Measurements from ENCODE around the gene CCDC169.
A peak's percentile ranks its signal among the peaks of the same experiment; 100 is the strongest.

DNA sequence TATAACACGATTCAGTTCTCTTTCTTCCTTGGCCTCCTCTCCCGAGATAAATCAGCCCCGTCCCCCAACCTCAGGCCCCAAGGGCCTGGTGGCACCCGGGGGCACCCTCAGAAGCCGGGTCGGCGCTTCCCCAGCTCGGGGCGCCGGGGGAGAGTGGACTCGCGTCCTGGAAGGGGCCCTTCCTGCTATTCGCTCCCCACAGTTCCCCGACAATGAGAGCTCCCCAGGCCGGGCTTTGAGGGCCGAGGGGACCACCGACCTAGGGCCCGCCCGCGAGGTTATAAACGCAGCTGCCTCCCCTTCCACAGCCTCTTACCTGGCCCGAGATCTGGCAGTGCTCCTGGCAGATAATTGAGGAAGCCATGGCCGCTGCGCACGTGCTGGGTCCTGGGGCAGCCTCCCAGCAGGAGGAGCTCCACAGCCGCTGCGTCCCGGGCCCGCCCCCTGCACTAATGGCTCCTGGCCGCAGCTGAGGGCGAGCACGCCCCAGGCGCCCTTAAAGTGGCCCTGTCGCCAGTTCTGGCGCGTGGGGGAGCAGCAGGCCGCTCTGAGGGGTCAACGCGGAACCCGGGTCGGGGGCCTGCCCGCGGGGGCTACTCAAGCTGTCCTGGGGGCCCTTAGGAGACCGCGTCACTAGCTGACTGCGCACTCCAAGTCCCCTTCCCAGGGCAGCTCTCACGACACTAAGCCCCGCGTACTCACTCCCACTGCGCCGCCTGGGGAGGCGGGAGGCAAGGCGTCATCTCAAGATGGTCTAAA lies 83.3 kb downstream of the CCDC169 start, which contains the start of gene SOHLH2:
- TF ChIP-seq, protein P1, sequence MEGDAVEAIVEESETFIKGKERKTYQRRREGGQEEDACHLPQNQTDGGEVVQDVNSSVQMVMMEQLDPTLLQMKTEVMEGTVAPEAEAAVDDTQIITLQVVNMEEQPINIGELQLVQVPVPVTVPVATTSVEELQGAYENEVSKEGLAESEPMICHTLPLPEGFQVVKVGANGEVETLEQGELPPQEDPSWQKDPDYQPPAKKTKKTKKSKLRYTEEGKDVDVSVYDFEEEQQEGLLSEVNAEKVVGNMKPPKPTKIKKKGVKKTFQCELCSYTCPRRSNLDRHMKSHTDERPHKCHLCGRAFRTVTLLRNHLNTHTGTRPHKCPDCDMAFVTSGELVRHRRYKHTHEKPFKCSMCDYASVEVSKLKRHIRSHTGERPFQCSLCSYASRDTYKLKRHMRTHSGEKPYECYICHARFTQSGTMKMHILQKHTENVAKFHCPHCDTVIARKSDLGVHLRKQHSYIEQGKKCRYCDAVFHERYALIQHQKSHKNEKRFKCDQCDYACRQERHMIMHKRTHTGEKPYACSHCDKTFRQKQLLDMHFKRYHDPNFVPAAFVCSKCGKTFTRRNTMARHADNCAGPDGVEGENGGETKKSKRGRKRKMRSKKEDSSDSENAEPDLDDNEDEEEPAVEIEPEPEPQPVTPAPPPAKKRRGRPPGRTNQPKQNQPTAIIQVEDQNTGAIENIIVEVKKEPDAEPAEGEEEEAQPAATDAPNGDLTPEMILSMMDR (conservative IDR thresholded peaks at IDR 0.05), result peak; percentile 13; the same call in 1 of the 2 replicates
- TF ChIP-seq ZFX (IDR thresholded peaks at IDR 0.05), result peak; percentile 33; the same call in 1 of the 2 replicates

Measured in C4-2B (cell line).